Neural progenitor cell (in vitro differentiated cells): ENCODE measurements around the gene FRYL.

ENCODE experiments used
- CTCF ChIP-seq: fragments of 200-600 bp; sonication (generic); IDR thresholded peaks from 2 replicates; pipeline ENCODE4 v1.5.1; 2017; ENCODE audit warnings: antibody characterized with exemption, mild to moderate bottlenecking
- EZH2 ChIP-seq: fragments of 200-600 bp; sonication (generic); IDR thresholded peaks from 2 replicates; pipeline ENCODE4 v1.6.1; 2017; ENCODE audit warnings: antibody characterized with exemption, mild to moderate bottlenecking, moderate library complexity
- EZH2phosphoT487 ChIP-seq: fragments of 200-600 bp; sonication (generic); IDR thresholded peaks from 2 replicates; pipeline ENCODE4 v1.6.1; 2017; ENCODE audit warnings: antibody characterized with exemption

GRCh38 chr4:48483777-48484493 lies 296.1 kb downstream of the FRYL start:
- TF ChIP-seq CTCF (no peak), EZH2phosphoT487 (peak; percentile 93), EZH2 (peak; percentile 94)
